HG02759 (cell line): ENCODE results near the gene CA14.
"Not testable (repeated sequence)": the region's sequence is repeated elsewhere in the genome, so short reads cannot be mapped to it uniquely, and the experiment has no call there.

Experiments
- ATAC-seq: cut with Tn5 transposase; IDR thresholded peaks from one replicate; pipeline ENCODE4 v1.9.1; 2021; ENCODE audit warnings: mild to moderate bottlenecking, moderate library complexity; ENCODE audit not compliant: unreplicated experiment

The CA14 gene

DNA sequence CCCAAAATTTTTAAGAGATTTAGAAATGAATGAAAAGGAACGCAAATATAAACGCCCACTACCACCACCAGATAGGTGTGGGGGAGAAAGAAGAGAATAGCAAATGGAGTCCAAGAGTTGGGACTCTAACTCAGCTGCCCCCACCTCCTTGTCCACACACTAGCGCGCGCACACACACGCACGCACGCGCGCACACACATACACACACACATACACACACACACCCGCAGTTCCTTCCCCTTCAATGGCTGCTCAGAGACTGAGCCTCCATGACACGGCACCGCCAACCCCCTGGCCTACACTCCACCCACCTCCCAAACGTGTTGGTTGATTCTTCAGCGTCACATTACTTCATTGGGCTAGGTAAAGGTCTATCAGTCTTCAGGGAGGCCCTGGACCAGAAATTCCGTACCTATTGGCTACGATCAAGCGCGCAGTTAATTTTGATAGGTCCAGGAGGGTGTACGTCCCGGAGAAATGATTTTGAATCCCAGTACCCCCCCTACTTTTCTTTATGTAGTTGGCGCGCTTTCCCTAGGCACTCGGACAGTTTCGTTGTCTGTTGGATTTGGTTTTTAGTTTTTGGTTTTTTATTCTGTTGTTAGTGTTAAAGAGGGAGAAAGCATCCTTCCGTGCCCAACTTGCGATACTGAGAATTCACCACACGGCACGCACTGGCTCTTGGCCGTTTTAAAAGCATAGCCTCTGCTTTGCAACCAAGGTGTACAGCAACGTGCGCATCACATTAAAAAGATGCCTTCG is 21.5 kb upstream of the CA14 start, which contains the start of gene ANP32E:
Gene ANP32E (minus strand): TSS at position 261 of the 762 bp plus-strand sequence. CDS start 326 bp downstream, outside the sequence.
- ATAC-seq: peak; percentile 78

DNA sequence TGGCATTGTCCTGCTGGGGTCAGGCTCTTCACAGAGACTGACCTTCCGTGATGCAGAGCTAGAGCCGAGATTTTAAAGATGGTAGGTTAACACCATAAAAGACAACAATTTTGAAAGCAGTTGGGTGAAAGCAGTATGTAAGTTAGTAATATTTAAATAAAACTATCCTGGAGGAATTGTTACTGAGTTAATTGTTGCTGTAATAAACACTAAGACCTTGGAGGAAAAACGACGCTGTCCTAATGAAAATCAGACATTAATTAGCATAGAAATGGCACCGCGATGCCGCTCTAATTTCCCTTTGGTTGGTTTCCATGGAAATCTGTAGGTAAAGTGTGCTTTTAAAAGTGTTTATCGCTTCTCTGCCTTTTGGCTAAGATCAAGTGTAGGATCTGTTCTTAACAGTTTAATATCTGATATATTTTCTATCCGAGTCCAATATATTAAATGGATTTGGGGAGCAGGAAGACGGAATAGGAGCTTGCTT is 20.9 kb upstream of the CA14 start:
- no peak for ATAC-seq

DNA sequence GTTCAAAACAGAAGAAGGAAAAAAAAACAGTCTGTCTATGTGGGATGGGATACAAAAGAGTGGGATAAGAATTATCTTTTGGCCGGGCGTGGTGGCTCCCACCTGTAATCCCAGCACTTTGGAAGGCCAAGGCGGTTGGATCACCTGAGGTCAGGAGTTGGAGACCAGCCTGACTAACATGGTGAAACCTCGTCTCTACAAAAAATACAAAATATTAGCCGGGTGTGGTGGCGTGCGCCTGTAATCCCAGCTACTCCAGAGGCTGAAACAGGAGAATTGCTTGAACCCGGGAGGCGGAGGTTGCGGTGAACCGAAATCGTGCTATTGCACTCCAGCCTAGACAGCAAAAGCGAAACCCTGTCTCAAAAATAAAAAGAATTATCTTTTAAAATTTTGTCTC is 20.4 kb upstream of the CA14 start:
- not testable (repeated sequence) for ATAC-seq

DNA sequence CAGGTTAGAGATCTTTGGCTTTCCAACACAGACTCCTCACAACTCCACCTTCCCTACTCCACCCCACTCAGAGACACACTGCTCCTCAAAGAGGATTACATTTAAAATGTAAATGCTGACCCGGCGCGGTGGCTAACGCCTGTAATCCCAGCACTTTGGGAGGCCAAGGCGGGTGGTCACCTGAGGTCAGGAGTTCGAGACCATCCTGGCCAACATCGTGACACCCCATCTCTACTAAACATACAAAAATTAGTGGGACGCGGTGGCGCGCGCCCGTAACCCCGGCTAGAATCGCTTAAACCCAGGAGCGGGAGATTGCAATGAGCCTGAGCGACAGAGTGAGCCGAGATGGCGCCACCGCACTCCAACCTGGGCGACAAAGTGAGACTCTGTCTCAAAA is 19.8 kb upstream of the CA14 start:
- ATAC-seq: no peak

DNA sequence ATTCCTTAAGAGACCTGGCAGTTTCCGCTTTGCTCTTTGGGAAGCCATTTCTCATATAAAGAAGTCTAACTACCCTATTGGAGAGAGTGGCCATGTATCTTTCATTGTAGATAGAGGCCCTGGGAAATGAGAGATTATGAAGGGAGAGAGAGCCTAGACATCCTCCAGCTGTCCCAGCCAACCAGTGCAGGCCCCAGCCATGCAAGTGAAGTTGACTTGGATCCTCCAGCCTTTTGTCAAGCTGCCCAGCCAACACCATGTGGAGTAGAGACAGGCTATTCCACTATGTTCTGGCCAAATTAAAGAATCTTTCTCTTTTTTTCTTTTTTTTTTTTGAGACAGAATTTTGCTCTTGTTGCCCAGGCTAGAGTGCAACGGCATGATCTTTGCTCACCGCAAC is 14.6 kb upstream of the CA14 start:
- no peak for ATAC-seq

DNA sequence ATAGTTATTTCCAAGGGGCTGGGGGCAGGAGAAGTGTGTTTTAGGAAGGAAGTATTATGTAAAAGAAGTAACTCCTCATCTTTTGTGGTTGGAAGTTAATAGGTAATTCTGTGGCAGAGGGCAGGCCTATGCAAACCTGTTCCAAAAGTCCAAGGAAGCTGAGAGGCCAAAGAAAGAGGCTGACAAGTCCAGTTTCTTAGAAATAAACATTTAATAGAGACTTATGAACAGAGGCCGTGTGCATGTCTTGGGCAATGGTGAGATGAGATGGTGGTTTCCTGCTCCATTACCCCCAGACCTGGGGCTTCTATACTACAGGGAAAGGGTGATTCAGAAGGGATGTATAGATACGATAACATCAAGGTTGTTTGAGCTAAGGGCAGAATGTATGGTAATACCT is 7.6 kb upstream of the CA14 start:
- no peak for ATAC-seq

DNA sequence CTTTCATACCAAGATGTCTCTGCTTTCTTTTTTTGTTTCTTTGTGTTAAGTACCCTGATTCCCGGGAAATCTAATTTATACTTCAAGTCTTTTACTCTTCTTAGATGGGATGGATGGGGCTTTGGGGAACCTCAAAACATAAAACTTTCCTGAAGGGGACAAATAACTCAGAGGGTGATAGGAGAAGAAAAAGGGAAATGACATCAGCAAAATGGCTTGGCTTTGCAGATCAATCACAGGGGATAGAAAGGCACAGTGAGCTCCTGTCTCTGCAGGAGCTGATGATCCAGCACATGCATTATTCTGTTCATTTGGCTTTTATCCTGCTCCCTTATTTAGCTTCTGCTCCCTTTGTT is 1.4 kb upstream of the CA14 start:
- no peak for ATAC-seq

DNA sequence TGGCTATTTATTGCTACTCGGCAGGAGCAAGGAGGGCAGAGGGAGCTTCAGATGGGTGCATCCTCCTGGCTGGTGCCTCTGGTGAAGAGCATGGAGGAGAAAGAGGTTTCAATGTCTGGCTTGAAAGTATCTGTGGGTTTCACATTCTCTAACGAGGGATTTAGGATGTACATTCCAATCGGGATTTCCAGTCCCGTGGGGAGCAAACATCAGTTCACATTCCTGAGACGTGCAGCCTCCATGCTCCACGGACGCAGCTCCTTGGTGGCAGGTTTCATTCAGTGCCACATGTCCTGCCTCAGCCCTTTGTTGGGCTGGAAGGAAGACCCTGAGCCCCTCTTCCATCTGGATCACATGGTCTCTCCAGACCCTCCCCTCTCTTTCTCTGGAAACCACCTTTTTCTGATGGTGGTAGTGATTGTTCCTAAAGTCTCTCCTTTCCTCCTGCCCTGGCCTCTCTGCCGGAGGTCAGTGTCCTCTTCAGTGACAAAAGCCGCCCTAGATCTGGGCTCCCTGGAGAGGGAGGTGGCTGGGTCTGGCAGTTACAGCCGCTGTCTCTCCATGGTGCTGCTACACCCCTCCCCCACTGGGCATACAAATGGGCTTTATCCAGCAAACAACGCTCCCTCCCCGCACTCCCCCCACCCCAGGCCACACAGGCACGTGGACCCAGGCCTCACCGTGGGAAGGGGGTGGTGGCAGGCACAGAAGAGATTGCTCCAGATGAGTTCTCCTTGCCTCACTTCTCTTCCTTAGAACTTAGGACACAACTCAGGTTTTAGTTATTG is 826 bp upstream of the CA14 start:
- ATAC-seq: no peak

DNA sequence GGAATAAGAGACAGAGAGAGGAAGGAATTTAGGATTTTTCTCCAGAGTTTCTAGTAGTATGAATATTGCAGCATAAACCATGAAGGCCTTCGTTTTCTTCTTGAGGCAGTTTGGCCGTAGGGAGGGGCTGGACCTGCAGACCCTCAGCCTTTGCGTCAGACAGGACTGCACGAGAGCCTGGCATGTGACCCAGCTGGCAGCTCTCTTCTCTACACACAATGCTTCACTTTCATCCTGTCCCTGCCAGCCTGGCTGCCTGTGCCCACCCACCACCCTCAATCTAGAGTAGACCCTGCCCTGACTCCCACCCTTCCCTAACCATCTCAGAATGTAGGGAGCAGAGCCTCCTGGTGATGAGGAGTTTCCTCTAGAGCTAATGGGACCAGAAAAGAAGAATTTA is 1.6 kb downstream of the CA14 start:
- no peak for ATAC-seq

DNA sequence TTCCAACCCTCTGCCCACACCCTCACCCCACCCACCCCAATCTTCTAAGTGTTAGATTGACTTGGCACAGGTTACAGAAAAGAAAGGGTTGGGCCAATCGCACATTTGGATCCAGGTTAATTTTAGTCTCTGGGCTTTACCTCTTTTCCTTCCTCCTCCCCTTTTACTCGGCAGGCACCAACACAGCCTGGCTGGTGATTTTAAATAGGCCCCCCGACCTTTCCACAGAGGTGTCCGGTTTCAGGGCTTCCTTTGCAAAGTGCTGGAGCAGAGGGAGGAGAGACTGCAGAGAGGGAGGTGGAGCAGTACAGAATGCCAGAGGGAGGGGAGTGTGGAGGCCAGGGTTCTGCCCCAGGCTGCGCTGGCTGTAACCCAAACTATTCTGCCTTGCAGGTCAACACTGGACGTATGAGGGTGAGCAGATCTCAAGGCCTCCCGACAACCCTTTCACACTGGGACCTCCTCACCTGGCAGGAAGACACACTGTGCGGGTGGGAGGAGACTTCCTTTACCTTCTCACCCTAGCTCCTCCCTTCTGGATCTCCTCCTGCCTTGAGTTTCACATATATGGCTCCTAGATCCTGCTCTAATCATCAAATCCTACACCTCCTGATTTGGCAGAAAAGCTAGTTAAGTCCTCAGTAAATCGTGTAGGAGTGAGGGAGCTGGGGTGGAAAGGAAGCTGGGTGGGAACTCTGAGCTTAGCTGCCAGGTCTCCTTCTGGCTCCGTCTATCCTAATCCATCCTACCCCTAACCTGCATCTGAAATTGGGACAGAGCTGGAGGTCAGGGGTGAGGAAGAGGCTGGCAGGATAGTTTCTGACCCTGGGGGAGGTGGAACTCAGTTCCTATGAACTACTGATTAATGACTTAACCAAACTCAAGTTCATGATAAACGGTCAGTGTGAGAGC is 2.4 kb downstream of the CA14 start:
- ATAC-seq: no peak

DNA sequence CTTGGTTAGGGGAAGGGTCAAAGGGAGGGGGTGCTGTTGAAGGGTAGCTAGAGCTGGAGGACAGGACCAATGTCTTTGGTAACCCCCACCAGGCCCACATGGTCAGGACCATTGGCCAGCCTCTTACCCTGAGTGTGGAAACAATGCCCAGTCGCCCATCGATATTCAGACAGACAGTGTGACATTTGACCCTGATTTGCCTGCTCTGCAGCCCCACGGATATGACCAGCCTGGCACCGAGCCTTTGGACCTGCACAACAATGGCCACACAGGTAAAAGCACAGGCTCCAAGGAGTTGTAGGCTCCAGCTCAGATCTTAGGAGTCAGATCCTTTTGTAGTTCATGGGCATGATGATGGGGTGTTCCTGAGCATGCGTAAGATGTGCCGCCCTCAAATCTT is 3.8 kb downstream of the CA14 start:
- no peak for ATAC-seq

DNA sequence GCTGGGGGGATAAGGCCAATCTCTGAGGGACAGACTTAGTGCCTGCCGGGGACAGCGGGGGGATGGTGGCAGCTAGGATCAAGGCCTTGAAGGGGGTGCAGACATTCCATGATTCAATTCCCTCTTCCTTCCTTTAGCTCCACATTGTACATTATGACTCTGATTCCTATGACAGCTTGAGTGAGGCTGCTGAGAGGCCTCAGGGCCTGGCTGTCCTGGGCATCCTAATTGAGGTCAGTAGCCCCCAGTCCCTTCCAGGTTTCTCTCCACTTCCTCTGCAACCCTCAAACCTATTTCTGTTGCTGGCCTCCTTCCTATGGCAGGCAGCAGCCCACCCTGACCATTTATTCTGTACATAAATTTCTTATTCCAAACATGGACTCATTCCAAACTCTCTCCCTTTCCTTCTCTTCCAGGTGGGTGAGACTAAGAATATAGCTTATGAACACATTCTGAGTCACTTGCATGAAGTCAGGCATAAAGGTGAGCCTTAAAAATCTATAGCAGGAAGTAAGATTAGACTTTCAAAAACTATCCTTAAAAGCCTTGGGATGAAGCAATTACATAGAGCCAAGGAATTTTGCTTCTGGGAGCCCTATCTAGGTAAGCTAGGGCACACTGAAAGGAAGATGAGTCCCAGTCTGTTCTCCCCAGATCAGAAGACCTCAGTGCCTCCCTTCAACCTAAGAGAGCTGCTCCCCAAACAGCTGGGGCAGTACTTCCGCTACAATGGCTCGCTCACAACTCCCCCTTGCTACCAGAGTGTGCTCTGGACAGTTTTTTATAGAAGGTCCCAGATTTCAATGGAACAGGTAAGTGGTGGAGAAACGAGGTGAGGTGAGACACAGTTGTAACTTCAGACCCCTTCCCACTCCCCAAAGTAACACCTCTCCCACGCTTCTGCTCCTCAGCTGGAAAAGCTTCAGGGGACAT is 5.1 kb downstream of the CA14 start:
- no peak for ATAC-seq

DNA sequence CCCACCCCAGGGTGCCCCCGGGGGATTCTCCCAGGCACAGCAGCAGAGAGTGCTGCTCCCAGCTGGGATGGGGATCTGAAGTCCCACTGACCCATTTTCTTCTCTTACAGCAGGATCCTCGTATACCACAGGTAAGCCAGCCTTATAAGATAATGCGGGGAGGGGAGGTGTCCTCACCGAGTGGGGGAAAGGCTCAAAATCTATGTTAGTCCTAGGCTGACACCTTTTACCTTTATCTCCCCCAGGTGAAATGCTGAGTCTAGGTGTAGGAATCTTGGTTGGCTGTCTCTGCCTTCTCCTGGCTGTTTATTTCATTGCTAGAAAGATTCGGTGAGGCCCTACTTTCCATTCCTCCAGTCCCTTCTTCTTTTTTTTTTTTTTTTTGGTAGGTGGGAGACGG is 6.0 kb downstream of the CA14 start:
- no peak for ATAC-seq

DNA sequence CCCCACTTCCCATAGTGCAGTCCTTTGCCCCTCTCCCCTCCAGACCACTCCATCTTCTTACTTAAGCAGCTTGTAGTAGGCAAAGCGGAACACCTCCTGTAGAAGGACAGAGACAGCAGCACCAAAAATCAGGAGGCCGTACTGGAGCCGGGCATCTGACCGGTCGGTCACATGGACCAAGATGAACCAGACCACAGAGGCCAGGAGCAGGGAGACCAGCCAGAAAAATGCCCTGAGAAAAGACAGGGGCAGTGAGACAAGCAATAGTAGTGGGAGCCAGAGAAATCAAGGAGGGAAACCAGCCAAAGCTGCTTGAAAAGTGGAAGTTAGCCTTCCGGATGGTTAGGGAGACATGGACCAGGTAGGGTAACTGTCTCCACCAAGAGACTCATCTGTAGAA is 10.3 kb downstream of the CA14 start:
- ATAC-seq: no peak

DNA sequence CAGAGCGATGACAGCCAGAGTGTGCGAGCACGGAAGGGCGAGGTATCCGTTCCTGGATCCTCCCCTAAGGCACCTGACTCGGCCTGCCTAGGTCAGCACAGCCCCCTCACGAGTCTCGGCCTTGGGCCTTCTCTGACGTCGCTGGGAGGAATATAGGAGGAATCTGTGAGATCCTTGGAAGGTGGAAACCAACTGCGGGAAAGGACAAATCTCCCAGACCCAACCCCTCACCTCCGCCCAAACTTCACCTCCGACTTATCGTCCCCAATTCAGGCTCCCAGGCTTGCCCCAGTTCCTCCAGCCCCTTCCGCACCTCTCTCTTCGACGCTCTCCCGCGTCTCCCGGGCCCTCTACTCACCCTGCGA is 10.7 kb downstream of the CA14 start:
- ATAC-seq: peak; percentile 21

DNA sequence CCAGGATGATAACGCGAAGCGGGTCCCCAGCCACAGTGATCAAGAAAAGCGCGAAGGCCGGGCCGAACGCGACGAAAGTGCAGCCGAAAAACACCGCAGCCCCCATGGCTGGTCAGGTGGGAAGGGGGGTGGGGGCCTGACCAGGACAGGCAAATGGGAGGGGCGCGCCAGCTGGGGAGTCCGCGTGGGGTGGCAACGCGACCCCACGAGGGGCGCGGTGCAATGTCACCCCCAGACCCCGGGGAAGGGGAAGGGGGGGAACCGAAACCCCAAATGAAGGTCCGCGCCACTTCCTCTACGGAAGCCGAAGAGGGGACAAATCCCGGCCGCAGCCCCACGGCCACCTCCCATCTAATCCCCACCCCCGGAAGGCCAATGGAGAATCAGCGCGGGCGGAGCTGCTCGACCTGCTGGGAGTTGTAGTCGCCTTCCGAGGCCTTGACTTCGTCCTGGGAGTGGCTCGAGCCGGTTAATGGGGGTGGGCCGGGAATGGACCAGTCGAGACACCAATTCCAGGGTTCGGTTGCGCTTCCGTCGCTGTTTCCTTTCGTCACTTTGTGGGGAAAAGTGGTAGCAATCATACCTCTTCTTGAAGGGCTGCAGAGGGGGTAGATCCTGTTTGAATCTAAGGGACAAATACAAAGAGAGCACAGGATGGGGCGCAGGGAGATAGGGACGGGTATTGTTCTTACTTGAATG is 11.3 kb downstream of the CA14 start, which contains the start of gene APH1A:
Gene APH1A (minus strand): TSS at position 312 of the 699 bp plus-strand sequence. CDS start 206 bp downstream, at position 106.
- ATAC-seq: peak; percentile 93

DNA sequence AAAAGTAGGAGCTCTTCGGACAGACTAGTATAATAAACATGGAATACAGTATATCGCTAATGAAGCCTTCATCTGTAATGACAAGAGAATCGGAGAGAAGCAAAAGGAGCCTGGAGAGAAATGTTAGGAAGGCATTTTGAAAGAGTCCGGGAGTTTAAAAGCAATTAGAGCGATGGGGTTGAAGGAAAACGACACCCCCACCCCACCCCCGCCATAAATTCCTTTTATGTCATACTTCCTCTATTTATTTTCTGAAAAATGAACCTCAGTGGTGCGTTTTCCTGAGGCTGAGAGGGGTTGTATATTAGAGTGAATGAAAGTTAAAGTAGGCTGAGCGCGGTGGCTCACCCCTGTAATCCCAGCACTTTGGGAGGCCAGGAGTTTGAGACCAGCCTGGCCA is 11.9 kb downstream of the CA14 start:
- no peak for ATAC-seq

DNA sequence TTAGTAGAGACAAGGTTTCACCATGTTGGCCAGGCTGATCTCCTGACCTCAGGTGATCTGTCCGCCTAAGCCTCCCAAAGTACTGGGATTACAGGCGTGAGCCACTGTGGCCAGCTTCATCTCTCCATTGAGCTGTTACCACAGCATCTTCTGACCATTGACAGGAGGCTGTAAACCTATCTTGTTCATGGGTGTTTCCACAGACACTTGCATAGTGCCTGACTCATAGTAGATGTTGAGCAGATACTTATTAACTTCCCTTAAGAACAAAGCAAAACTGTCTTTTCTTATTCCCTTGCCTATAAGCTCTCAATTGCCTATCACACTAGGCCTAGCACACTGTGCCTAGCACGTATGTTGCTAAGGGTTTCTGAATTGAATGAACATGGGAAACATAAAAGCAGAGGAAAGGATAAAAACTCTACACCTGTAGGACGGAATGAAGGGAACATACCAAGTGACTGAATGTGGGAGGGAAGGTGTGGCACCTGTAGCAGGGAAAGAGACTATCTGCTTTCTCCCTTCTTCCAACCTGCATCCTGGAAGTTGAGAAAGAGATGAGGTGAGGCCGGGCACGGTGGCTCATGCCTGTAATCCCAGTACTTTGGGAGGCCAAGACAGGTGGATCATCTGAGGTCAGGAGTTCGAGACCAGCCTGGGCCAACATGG is 13.9 kb downstream of the CA14 start:
- no peak for ATAC-seq

DNA sequence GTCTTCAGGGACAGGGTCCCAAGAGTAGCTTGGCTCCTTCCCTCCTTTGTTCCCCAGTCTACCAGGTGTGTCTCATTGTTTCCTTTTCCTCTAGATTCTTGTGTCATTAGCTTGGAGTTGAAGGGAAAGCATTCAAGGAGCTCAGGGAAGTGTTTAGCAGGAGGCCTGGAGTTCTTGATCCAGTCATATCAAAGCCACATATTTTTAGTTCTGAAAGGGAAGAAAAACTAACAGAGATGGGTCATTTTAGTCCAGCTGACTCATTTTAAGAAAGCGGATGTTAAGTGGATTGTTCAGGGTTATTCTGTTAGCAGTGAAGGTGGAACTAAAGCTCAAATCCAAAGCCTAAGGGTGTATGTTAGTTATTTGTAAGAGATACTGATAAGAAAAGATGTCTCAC is 15.7 kb downstream of the CA14 start:
- ATAC-seq: no peak
